HCT116 (cell line): ENCODE results near the gene ENTPD5. TPM values are rescaled to one million over a fixed set of nuclear protein-coding genes. Genes with fewer than 3 reads are reported as not detected.

Source experiments
- ATAC-seq: fragments of 200-7000 bp; cut with Tn5 transposase; 2 replicates; pipeline ENCODE4 v1.9.1; 2020; ENCODE audit warnings: mild to moderate bottlenecking, moderate library complexity
- BruUV-seq: library from RNA; stranded (reverse); fragments of 400-500 nt; replicated peaks from 2 replicates; lab custom pipeline; 2021; lab: Mats Ljungman, UMichigan
- CTCF ChIA-PET: fragments of 300-600 bp; sonication (Branson Sonifier 250); formaldehyde crosslinking; loops from one replicate; lab custom pipeline; 2021; ENCODE audit warnings: antibody characterized with exemption; lab: Charles Lee
- POLR2A ChIA-PET: fragments of 300-600, 350-600 bp; sonication (Branson Sonifier 250); formaldehyde crosslinking; loops from one replicate; lab custom pipeline; 2021; ENCODE audit warnings: antibody characterized with exemption; lab: Charles Lee
- RAD21 ChIA-PET, 2 experiments: fragments of 300-600 bp; sonication (Branson Sonifier 250); formaldehyde crosslinking; loops; one replicate each; lab custom pipeline; 2023; ENCODE audit warnings: low total read pairs in 2 of 2; ENCODE audit not compliant: uncharacterized antibody in 2 of 2, unreplicated experiment in 2 of 2, low non-redundant PET in 1 of 2; lab: Charles Lee
- DNase-seq: peaks from one replicate; pipeline ENCODE4 v3.0.0-alpha.2; 2010; ENCODE audit warnings: low read depth, low spot score
- H2AFZ ChIP-seq: fragments of 200-600 bp; shearing (Covaris generic), sonication (generic); 2 replicates; pipeline ENCODE4 v1.6.1; 2017; ENCODE audit warnings: low read depth, mixed run types, mixed read lengths, antibody characterized with exemption, low read length; ENCODE audit not compliant: poor library complexity, severe bottlenecking
- H3K27ac ChIP-seq: 2 replicates; pipeline ENCODE4 v1.5.1; 2012; ENCODE audit warnings: low read depth, low read length
- H3K27me3 ChIP-seq: fragments of 200-600 bp; sonication (generic); 2 replicates; pipeline ENCODE4 v1.6.1; 2016; ENCODE audit warnings: mixed run types, low read length, mixed read lengths; ENCODE audit not compliant: insufficient read depth
- H3K36me3 ChIP-seq, 2 experiments: fragments of 200-500 bp in 1 of 2; fragments of 200-600 bp in 1 of 2; sonication (Bioruptor generic) in 1 of 2; sonication (generic) in 1 of 2; 2 replicates each; pipeline versions ENCODE4 v1.5.1 to v1.6.1; 2014 to 2016; ENCODE audit warnings: low read length in 2 of 2, inconsistent platforms in 1 of 2, mixed read lengths in 1 of 2, mixed run types in 1 of 2; ENCODE audit not compliant: insufficient read depth in 2 of 2, control insufficient read depth in 1 of 2
- H3K4me1 ChIP-seq, 2 experiments: fragments of 200-600 bp in 1 of 2; sonication (generic) in 1 of 2; 2 replicates each; pipeline versions ENCODE4 v1.5.1 to v1.6.1; 2012 to 2017; ENCODE audit warnings: low read length in 2 of 2, inconsistent platforms in 1 of 2, mild to moderate bottlenecking in 1 of 2, mixed read lengths in 1 of 2, mixed run types in 1 of 2, moderate library complexity in 1 of 2; ENCODE audit not compliant: insufficient read depth in 2 of 2, control insufficient read depth in 1 of 2
- H3K4me2 ChIP-seq: fragments of 200-600 bp; sonication (generic); 2 replicates; pipeline ENCODE4 v1.6.1; 2017; ENCODE audit warnings: mixed run types, low read length, mixed read lengths
- H3K4me3 ChIP-seq, 2 experiments: fragments of 200-600 bp in 1 of 2; sonication (generic) in 1 of 2; replicated peaks in 1 of 2; 2 replicates each; pipeline ENCODE4 v1.5.1; 2011 to 2016; ENCODE audit warnings: low read length in 2 of 2, control low read depth in 1 of 2, low read depth in 1 of 2, mild to moderate bottlenecking in 1 of 2, mixed read lengths in 1 of 2, mixed run types in 1 of 2
- H3K79me2 ChIP-seq: fragments of 200-600 bp; sonication (generic); 2 replicates; pipeline ENCODE4 v1.6.1; 2017; ENCODE audit warnings: mild to moderate bottlenecking, mixed run types, low read length, moderate library complexity, mixed read lengths; ENCODE audit not compliant: insufficient read depth
- H3K9ac ChIP-seq: fragments of 200-600 bp; sonication (generic); 2 replicates; pipeline ENCODE4 v1.6.1; 2016; ENCODE audit warnings: low read length, mixed read lengths
- H3K9me2 ChIP-seq: fragments of 200-600 bp; sonication (generic), shearing (Covaris generic); 2 replicates; pipeline ENCODE4 v1.6.1; 2017; ENCODE audit warnings: mixed run types, mild to moderate bottlenecking, moderate library complexity; ENCODE audit not compliant: insufficient read depth
- H3K9me3 ChIP-seq, 2 experiments: fragments of 200-500 bp in 1 of 2; fragments of 200-600 bp in 1 of 2; sonication (Bioruptor generic) in 1 of 2; sonication (generic) in 1 of 2; 2 replicates each; pipeline ENCODE4 v1.6.1; 2014 to 2017; ENCODE audit warnings: low read length in 2 of 2, mixed read lengths in 2 of 2, inconsistent platforms in 1 of 2, low read depth in 1 of 2, mild to moderate bottlenecking in 1 of 2, mixed run types in 1 of 2, moderate library complexity in 1 of 2; ENCODE audit not compliant: control insufficient read depth in 1 of 2, insufficient read depth in 1 of 2
- H4K20me1 ChIP-seq: fragments of 200-600 bp; sonication (generic), shearing (Covaris generic); 2 replicates; pipeline ENCODE4 v1.6.1; 2017; ENCODE audit warnings: mixed run types, mild to moderate bottlenecking, moderate library complexity; ENCODE audit not compliant: insufficient read depth
- ATF3 ChIP-seq: IDR thresholded peaks from 2 replicates; pipeline ENCODE4 v1.6.1; 2012
- CTCF ChIP-seq, 3 experiments: fragments of 200-600 bp in 1 of 3; sonication (generic) in 1 of 3; IDR thresholded peaks in 2 of 3; conservative IDR thresholded peaks in 1 of 3; 2 replicates each; pipeline ENCODE4 v1.5.1; 2012 to 2017; ENCODE audit warnings: low read depth in 2 of 3, low read length in 2 of 3, antibody characterized with exemption in 1 of 3, borderline replicate concordance in 1 of 3, control low read depth in 1 of 3, mild to moderate bottlenecking in 1 of 3, mixed read lengths in 1 of 3, mixed run types in 1 of 3, moderate library complexity in 1 of 3; ENCODE audit not compliant: insufficient read depth in 1 of 3
- EGR1 ChIP-seq: IDR thresholded peaks from 2 replicates; pipeline ENCODE4 v1.6.1; 2012; ENCODE audit warnings: low read depth
- JUND ChIP-seq: IDR thresholded peaks from 2 replicates; pipeline ENCODE4 v1.6.1; 2012
- REST ChIP-seq: IDR thresholded peaks from 2 replicates; pipeline ENCODE4 v1.6.1; 2012; ENCODE audit warnings: low read depth
- SRF ChIP-seq: IDR thresholded peaks from 2 replicates; pipeline ENCODE4 v1.6.1; 2012; ENCODE audit warnings: low read depth
- TCF7L2 ChIP-seq: IDR thresholded peaks from 2 replicates; pipeline ENCODE4 v1.7.0; 2011; ENCODE audit warnings: borderline replicate concordance, inconsistent platforms; ENCODE audit not compliant: insufficient read depth, insufficient read length; ENCODE audit errors: extremely low read depth
- YY1 ChIP-seq: IDR thresholded peaks from 2 replicates; pipeline ENCODE4 v1.6.1; 2011; ENCODE audit warnings: low read length, low read depth, moderate library complexity, mild to moderate bottlenecking; ENCODE audit not compliant: insufficient replicate concordance; ENCODE audit errors: extremely low read depth
- ZFX ChIP-seq: fragments of 450-650 bp; IDR thresholded peaks from 2 replicates; pipeline ENCODE4 v1.6.1; 2017
- ZNF274 ChIP-seq: fragments of 200-500 bp; sonication (Bioruptor generic); IDR thresholded peaks from 2 replicates; pipeline ENCODE4 v1.6.1; 2014; ENCODE audit warnings: mild to moderate bottlenecking, low read depth, low read length, inconsistent platforms
- intact Hi-C: fragments of 100-400 bp; cut with micrococcal nuclease; formaldehyde crosslinking; loops from 2 replicates; pipeline ENCODE4 v1.10.0; 2022
- total RNA-seq: library from RNA; stranded (reverse); gene quantifications from one replicate; pipeline ENCODE4 v1.2.1, GENCODE V29; 2021; ENCODE audit not compliant: unreplicated experiment

Gene ENTPD5
- total RNA-seq, 1 experiment from 2014 or later, result 14.4 TPM

GRCh38 chr14:74064883-74065282, 45.8 kb upstream of the ENTPD5 start (continued):
- TF ChIP-seq YY1 (no peak), TCF7L2 (no peak)

GRCh38 chr14:74064426-74064825, 45.3 kb upstream of the ENTPD5 start:
- H3K9me3 ChIP-seq, result no peaks in the 10 kb centered on the region
- H3K4me3 ChIP-seq, result no peak overlapping the region
- H4K20me1 ChIP-seq, result no peaks in the 10 kb centered on the region
- H3K9ac ChIP-seq, result no peak overlapping the region
- DNase-seq, result no peak
- POLR2A ChIA-PET, result no interaction called here
- no peak overlapping the region for H3K4me2 ChIP-seq
- RAD21 ChIA-PET, result no interaction called here
- no peaks in the 10 kb centered on the region for H3K79me2 ChIP-seq
- no TSS peak for BruUV-seq
- H3K36me3 ChIP-seq, result no peaks in the 10 kb centered on the region; a peak in 1 of 4 replicates
- TF ChIP-seq REST, result no peak
- no peak for TF ChIP-seq SRF
- no peak for TF ChIP-seq CTCF (IDR thresholded peaks at IDR 0.05 in 2 of 3, conservative IDR thresholded peaks at IDR 0.05 in 1 of 3; ENCODE audit: borderline replicate concordance in 1 of 3, insufficient read depth in 1 of 3, low read depth in 2 of 3, low read length in 2 of 3)
- no peak for TF ChIP-seq EGR1
- no peak for TF ChIP-seq TCF7L2
- no peak for TF ChIP-seq ZNF274
- no peak for TF ChIP-seq JUND
- TF ChIP-seq ATF3, result no peak
- TF ChIP-seq ZFX, result no peak
- TF ChIP-seq, all 23 proteins: peak for 0
- intact Hi-C loops, result no loop called here
- CTCF ChIA-PET, result interaction anchor here (0.8 kb wide), 1 partner anchor 16 kb away, joined by 3 read pairs; no protein-coding TSS in a partner anchor
- H3K27me3 ChIP-seq, result no peaks in the 10 kb centered on the region
- H2AFZ ChIP-seq, result no peak overlapping the region
- ATAC-seq, result no peak
- H3K4me1 ChIP-seq, result peaks cover 11 to 17% of the 10 kb centered on the region in 2 experiments; a peak in 3 of 4 replicates
- no peak overlapping the region for H3K27ac ChIP-seq
- H3K9me2 ChIP-seq, result no peaks in the 10 kb centered on the region
